ENCODE results near the gene MGRN1.

GRCh38 chr16:4709481-4709880 is 84.9 kb downstream of the MGRN1 start:
- TF ChIP-seq CTCF (IDR thresholded peaks at IDR 0.05; ENCODE audit: insufficient read depth, low read depth, low read length) (no peak), EZH2 (IDR thresholded peaks at IDR 0.05; ENCODE audit: insufficient read depth, low read length) (no peak)

Data from astrocyte (in vitro differentiated cells and primary cell).